KMS-11 (cell line): ENCODE measurements around the gene RNF41.
A peak's percentile ranks its signal among the peaks of the same experiment; 100 is the strongest.

Experiments used
- H2AFZ ChIP-seq: fragments of 200-600 bp; sonication (generic); 2 replicates; pipeline ENCODE4 v1.6.1; 2016; ENCODE audit warnings: antibody characterized with exemption, mixed run types, low read depth
- H3K27ac ChIP-seq: fragments of 200-600 bp; sonication (generic); 2 replicates; pipeline ENCODE4 v1.6.1; 2016; ENCODE audit warnings: mild to moderate bottlenecking, mixed run types
- H3K27me3 ChIP-seq: fragments of 200-600 bp; sonication (generic); 2 replicates; pipeline ENCODE4 v1.6.1; 2017; ENCODE audit warnings: mild to moderate bottlenecking, low read depth, mixed run types, moderate library complexity; ENCODE audit not compliant: insufficient read depth
- H3K36me3 ChIP-seq: fragments of 200-600 bp; sonication (generic); 2 replicates; pipeline ENCODE4 v1.6.1; 2017; ENCODE audit warnings: mild to moderate bottlenecking, mixed run types; ENCODE audit not compliant: insufficient read depth
- H3K4me1 ChIP-seq: fragments of 200-600 bp; sonication (generic); 2 replicates; pipeline ENCODE4 v1.6.1; 2016; ENCODE audit warnings: mild to moderate bottlenecking, low read depth, mixed run types; ENCODE audit not compliant: poor library complexity, severe bottlenecking
- H3K4me2 ChIP-seq: fragments of 200-600 bp; sonication (generic); 2 replicates; pipeline ENCODE4 v1.7.0; 2016; ENCODE audit warnings: mild to moderate bottlenecking, mixed run types
- H3K4me3 ChIP-seq: fragments of 200-600 bp; sonication (generic); IDR thresholded peaks from 2 replicates; pipeline ENCODE4 v1.6.1; 2017; ENCODE audit warnings: low read depth, low read length, mixed read lengths; ENCODE audit not compliant: insufficient read depth
- H3K79me2 ChIP-seq: fragments of 200-600 bp; sonication (generic); 2 replicates; pipeline ENCODE4 v1.6.1; 2016; ENCODE audit warnings: low read depth, mixed run types; ENCODE audit not compliant: insufficient read depth
- H3K9ac ChIP-seq: fragments of 200-600 bp; sonication (generic); 2 replicates; pipeline ENCODE4 v1.6.1; 2016; ENCODE audit warnings: mild to moderate bottlenecking, mixed run types
- H4K20me1 ChIP-seq: fragments of 200-600 bp; sonication (generic); 2 replicates; pipeline ENCODE4 v1.6.1; 2016; ENCODE audit warnings: mild to moderate bottlenecking, mixed run types; ENCODE audit not compliant: insufficient read depth
- TF ChIP-seq, protein P1 (sequence below): fragments of 200-600 bp; sonication (generic); conservative IDR thresholded peaks from 2 replicates; pipeline ENCODE4 v1.6.1; 2017; ENCODE audit warnings: low read depth, mild to moderate bottlenecking, antibody characterized with exemption, low read length, moderate library complexity, mixed read lengths

RNF41 gene

DNA sequence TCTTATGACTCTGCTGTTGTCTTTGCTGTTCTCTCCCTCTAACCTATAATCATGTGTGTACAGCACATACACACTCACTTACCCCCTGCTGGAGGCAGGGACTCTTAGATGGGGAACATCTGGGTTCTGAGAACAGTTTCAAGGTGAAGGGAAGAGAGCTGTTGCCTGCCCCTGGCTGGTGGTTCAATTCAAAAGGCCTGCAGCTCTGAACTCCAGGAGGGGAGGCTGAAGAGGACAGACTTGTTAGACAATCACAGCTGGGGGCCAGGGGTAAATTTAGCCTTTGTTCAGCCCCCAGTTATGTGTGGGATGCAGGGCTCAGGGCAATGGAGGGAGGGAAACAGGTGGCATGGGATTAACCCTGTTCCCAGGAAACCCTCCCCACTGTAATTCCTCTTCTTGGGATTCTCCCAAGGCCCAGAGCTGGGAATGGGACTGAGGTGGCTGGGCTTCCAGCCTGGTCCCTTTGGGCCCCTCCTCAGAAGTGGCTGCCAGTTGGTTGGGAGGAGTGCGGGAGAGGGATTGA lies 67.4 kb downstream of the RNF41 start:
- H2AFZ ChIP-seq, result no peak overlapping the region
- H3K27me3 ChIP-seq, result no peaks in the 10 kb centered on the region
- no peaks in the 10 kb centered on the region for H3K36me3 ChIP-seq
- no peak overlapping the region for H3K9ac ChIP-seq
- no peak overlapping the region for H3K4me3 ChIP-seq
- H4K20me1 ChIP-seq, result no peaks in the 10 kb centered on the region
- peaks cover 48% of the 10 kb centered on the region for H3K4me1 ChIP-seq
- H3K27ac ChIP-seq, result no peak overlapping the region
- TF ChIP-seq, protein P1, sequence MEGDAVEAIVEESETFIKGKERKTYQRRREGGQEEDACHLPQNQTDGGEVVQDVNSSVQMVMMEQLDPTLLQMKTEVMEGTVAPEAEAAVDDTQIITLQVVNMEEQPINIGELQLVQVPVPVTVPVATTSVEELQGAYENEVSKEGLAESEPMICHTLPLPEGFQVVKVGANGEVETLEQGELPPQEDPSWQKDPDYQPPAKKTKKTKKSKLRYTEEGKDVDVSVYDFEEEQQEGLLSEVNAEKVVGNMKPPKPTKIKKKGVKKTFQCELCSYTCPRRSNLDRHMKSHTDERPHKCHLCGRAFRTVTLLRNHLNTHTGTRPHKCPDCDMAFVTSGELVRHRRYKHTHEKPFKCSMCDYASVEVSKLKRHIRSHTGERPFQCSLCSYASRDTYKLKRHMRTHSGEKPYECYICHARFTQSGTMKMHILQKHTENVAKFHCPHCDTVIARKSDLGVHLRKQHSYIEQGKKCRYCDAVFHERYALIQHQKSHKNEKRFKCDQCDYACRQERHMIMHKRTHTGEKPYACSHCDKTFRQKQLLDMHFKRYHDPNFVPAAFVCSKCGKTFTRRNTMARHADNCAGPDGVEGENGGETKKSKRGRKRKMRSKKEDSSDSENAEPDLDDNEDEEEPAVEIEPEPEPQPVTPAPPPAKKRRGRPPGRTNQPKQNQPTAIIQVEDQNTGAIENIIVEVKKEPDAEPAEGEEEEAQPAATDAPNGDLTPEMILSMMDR, result no peak
- H3K79me2 ChIP-seq, result peaks cover 12% of the 10 kb centered on the region
- H3K4me2 ChIP-seq, result peak overlapping the region; percentile 5; the same call in 1 of the 2 replicates

DNA sequence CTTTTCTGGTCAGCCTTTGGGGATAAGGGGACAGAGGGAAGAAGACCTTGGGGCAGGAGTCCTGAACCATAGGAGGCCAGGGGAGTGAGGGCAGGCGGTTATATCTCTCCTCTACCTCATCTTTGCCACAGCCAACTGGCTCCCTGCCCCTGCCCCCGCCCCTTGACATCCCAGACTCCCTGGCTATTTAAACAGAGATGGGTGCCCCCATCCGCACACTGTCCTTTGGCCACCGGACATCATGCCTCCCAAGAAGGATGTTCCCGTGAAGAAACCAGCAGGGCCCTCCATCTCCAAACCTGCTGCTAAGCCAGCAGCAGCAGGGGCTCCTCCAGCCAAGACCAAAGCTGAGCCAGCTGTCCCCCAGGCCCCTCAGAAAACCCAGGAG lies 68.0 kb downstream of the RNF41 start:
- Histone ChIP-seq H3K4me2 (peak overlapping the region; percentile 52; the same call in 1 of the 2 replicates), H3K4me3 (no peak overlapping the region), H3K36me3 (no peaks in the 10 kb centered on the region), H3K79me2 (peaks cover 6% of the 10 kb centered on the region), H3K27me3 (no peaks in the 10 kb centered on the region), H3K27ac (no peak overlapping the region), H2AFZ (no peak overlapping the region), H3K4me1 (peaks cover 47% of the 10 kb centered on the region), H4K20me1 (no peaks in the 10 kb centered on the region), H3K9ac (no peak overlapping the region; the same call in 1 of the 2 replicates)
- TF ChIP-seq, protein P1, result no peak

DNA sequence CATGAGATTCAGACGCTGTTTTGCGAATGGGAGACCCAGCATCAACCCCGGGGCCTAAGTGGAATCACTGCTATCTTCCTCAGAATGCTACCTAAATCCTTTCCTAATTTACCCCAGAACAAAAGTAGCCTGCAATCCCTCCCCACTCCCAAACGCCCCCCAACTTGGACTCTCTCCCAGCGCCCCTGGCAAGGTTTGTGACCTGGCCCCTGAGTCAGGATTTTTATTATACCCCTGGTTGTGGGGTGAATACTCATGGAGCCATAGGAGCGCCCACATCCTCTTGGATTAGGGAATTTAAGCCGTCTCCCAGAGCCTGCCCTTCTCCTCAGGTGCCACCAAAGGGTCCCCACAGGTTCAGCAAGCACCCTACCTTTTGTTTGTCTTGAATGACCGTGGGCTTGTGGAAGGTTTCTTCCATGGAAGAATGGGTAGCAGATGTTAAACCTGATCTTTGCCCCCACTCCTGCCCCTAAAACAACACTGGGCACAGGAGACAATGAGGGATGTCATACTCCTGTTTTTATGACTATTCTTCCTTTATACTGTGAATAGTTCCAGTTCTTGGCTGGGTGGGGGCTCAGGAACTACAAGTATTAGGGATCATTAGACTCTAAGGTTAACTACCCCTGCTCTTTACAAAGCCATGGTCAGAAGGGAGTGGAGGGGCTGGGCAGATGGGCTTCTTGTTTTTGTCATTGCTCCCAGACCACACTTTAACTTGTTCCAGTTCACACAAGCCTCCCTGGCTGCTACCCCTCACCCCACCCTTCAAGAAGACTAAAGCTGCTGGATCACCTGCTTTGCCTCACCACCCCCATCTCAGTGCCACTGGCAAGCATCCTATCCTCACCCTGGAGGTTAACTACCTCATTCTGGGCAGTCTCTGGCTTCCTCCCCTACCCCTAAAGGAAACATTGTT lies 68.7 kb downstream of the RNF41 start:
- peak overlapping the region; percentile 56 for H3K4me3 ChIP-seq
- no peaks in the 10 kb centered on the region for H4K20me1 ChIP-seq
- peaks cover 47% of the 10 kb centered on the region for H3K4me1 ChIP-seq
- H3K9ac ChIP-seq, result peak overlapping the region; percentile 90; the same call in 1 of the 2 replicates
- peak overlapping the region; percentile 53 for H2AFZ ChIP-seq
- no peaks in the 10 kb centered on the region for H3K36me3 ChIP-seq
- H3K79me2 ChIP-seq, result no peaks in the 10 kb centered on the region
- TF ChIP-seq, protein P1, result no peak
- peak overlapping the region; percentile 52 for H3K4me2 ChIP-seq
- peak overlapping the region; percentile 89; the same call in 1 of the 2 replicates for H3K27ac ChIP-seq
- no peaks in the 10 kb centered on the region for H3K27me3 ChIP-seq
